Activated gamma-delta T cell (primary cell): Measurements from ENCODE around the gene PLCB3.
"Not testable (repeated sequence)": the region's sequence is repeated elsewhere in the genome, so short reads cannot be mapped to it uniquely, and the experiment has no call there.

Experiments
- DNase-seq: peaks from one replicate; lab custom pipeline; 2025; lab: John Stamatoyannopoulos, UW

Gene PLCB3

GRCh38 chr11:64235437-64236161 is 15.7 kb upstream of the PLCB3 start:
- DNase-seq: no peak

GRCh38 chr11:64237484-64237951 is 13.8 kb upstream of the PLCB3 start:
- DNase-seq: no peak

- DNase-seq: no peak
Observed at GRCh38 chr11:64238076-64238475, 13.3 kb upstream of the PLCB3 start.

GRCh38 chr11:64238999-64239398 is 12.3 kb upstream of the PLCB3 start:
- no peak for DNase-seq

GRCh38 chr11:64239662-64240434 is 11.5 kb upstream of the PLCB3 start:
- DNase-seq: no peak

- DNase-seq: peak; percentile 99
Observed at GRCh38 chr11:64240435-64241240, 10.7 kb upstream of the PLCB3 start, which contains the start of gene FKBP2. Gene FKBP2, plus strand, starts transcription at chr11:64241095. Its CDS starts 1,293 bp downstream, at chr11:64242388.

- peak; percentile 99 for DNase-seq
Observed at GRCh38 chr11:64241241-64241490, 10.2 kb upstream of the PLCB3 start.

GRCh38 chr11:64241491-64242374 is 9.6 kb upstream of the PLCB3 start:
- no peak for DNase-seq

GRCh38 chr11:64243236-64243854 is 8.0 kb upstream of the PLCB3 start:
- no peak for DNase-seq

- DNase-seq: no peak
Observed at GRCh38 chr11:64244107-64244506, 7.2 kb upstream of the PLCB3 start.

GRCh38 chr11:64244966-64245365 is 6.4 kb upstream of the PLCB3 start:
- no peak for DNase-seq

GRCh38 chr11:64245401-64245796 is 5.9 kb upstream of the PLCB3 start:
- peak; percentile 51 for DNase-seq

- DNase-seq: peak; percentile 48
Observed at GRCh38 chr11:64245797-64246620, 5.3 kb upstream of the PLCB3 start.

- not testable (repeated sequence) for DNase-seq
Observed at GRCh38 chr11:64246621-64246870, 4.8 kb upstream of the PLCB3 start.

GRCh38 chr11:64246871-64247728 is 4.2 kb upstream of the PLCB3 start, which contains the start of gene PPP1R14B:
Gene PPP1R14B, minus strand, starts transcription at chr11:64246943. Its CDS starts 270 bp downstream, at chr11:64246673.
- DNase-seq: peak; percentile 57

- no peak for DNase-seq
Observed at GRCh38 chr11:64247729-64248531, 3.4 kb upstream of the PLCB3 start.

GRCh38 chr11:64248578-64248977 is 2.8 kb upstream of the PLCB3 start:
- no peak for DNase-seq

- DNase-seq: no peak
Observed at GRCh38 chr11:64249038-64249437, 2.3 kb upstream of the PLCB3 start.
